Measurements from ENCODE around the gene PCDHGA8.
A peak's percentile ranks its signal among the peaks of the same experiment; 100 is the strongest.
"Not testable (repeated sequence)": the region's sequence is repeated elsewhere in the genome, so short reads cannot be mapped to it uniquely, and the experiment has no call there.

Gene PCDHGA8

GRCh38 chr5:141382469-141383294 is 9.8 kb upstream of the PCDHGA8 start, which contains the start of gene PCDHGA7:
Gene PCDHGA7, plus strand, starts transcription at chr5:141382742. Its CDS starts 158 bp downstream, at chr5:141382900.
- no peaks in the 10 kb centered on the region for H3K4me1 Mint-ChIP-seq
- no peak within 1 kb of the TSS for H3K4me3 Mint-ChIP-seq
- peaks cover 71% of the 10 kb centered on the region for H3K9me3 Mint-ChIP-seq
- H3K27ac Mint-ChIP-seq, result no peak within 1 kb of the TSS
- H3K36me3 Mint-ChIP-seq (ENCODE audit: low read depth), result peaks cover 7% of the 10 kb centered on the region
- no peak for TF ChIP-seq CTCF (IDR thresholded peaks at IDR 0.05; ENCODE audit: unreplicated experiment in 3 of 3)
- no peaks in the 10 kb centered on the region for H3K27me3 Mint-ChIP-seq (ENCODE audit: low read depth)

DNA sequence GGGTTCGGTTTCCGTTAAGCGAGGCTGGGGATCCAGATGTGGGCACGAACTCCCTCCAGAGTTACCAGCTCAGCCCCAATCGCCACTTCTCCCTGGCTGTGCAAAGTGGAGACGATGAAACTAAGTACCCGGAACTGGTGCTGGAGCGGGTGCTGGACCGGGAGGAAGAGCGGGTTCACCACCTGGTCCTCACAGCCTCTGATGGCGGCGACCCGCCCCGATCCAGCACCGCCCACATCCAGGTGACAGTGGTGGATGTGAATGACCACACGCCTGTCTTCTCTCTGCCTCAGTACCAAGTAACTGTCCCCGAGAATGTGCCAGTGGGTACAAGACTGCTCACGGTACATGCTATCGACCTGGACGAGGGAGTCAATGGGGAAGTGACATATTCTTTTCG is 9.1 kb upstream of the PCDHGA8 start:
- TF ChIP-seq CTCF (IDR thresholded peaks at IDR 0.05; ENCODE audit: unreplicated experiment in 3 of 3), result no peak
- Mint-ChIP-seq H3K27me3 (ENCODE audit: low read depth) (no peaks in the 10 kb centered on the region), H3K4me3 (no peak overlapping the region), H3K4me1 (no peaks in the 10 kb centered on the region), H3K9me3 (peaks cover 73% of the 10 kb centered on the region), H3K36me3 (ENCODE audit: low read depth) (peaks cover 9% of the 10 kb centered on the region), H3K27ac (no peak overlapping the region)

DNA sequence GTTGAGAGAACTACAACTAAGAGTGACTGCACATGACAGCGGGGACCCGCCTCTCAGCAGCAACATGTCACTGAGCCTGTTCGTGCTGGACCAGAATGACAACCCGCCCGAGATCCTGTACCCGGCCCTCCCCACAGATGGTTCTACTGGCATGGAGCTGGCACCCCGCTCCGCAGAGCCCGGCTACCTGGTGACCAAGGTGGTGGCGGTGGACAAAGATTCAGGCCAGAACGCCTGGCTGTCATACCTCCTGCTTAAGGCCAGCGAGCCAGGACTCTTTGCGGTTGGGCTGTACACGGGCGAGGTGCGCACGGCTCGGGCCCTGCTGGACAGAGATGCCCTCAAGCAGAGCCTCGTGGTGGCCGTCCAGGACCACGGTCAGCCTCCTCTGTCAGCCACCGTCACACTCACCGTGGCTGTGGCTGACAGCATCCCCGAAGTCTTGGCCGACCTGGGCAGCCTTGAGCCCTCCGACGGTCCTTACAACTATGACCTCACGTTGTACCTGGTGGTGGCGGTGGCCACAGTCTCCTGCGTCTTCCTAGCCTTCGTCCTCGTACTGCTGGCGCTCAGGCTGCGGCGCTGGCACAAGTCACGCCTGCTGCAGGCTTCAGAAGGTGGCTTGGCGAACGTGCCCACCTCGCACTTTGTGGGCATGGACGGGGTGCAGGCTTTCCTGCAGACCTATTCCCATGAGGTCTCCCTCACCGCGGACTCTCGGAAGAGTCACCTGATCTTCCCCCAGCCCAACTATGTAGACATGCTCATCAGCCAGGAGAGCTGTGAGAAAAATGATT is 7.8 kb upstream of the PCDHGA8 start:
- Mint-ChIP-seq H3K9me3 (peaks cover 74% of the 10 kb centered on the region), H3K4me1 (no peaks in the 10 kb centered on the region), H3K27ac (no peak overlapping the region), H3K27me3 (ENCODE audit: low read depth) (no peaks in the 10 kb centered on the region), H3K4me3 (no peak overlapping the region), H3K36me3 (ENCODE audit: low read depth) (peaks cover 18% of the 10 kb centered on the region)
- TF ChIP-seq CTCF (IDR thresholded peaks at IDR 0.05; ENCODE audit: unreplicated experiment in 3 of 3), result no peak

DNA sequence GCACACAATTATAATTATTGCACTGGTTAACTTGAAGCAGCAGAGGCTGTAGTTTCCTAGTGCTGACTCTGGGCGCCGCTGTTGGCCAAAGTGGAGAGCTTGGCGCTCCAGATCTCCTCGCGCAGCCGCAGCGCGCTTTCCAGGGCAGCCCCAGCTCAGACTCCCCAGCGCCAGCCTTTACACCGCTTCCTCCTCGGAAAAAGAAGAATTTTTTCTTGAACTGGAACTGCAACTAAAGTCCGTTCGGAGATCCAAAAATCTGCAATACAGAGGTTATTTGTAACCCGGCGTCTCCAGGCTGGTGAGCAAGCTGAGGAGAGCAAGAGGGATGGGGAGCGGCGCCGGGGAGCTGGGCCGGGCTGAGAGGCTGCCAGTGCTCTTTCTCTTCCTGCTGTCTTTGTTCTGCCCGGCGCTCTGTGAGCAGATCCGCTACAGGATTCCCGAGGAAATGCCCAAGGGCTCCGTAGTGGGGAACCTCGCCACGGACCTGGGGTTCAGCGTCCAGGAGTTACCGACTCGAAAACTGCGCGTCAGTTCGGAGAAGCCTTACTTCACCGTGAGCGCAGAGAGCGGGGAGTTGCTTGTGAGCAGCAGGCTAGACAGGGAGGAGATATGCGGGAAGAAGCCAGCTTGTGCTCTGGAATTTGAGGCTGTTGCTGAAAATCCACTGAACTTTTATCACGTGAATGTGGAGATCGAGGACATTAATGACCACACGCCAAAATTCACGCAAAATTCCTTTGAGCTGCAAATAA is 4.7 kb upstream of the PCDHGA8 start, which contains the start of gene PCDHGB4:
Gene PCDHGB4, plus strand, starts transcription at position 142 of the 755 bp plus-strand sequence. Its CDS starts 187 bp downstream, at position 329.
- H3K27me3 Mint-ChIP-seq (ENCODE audit: low read depth); H3K4me1 Mint-ChIP-seq: not testable (repeated sequence)
- Mint-ChIP-seq H3K27ac (peak within 1 kb of the TSS in 1 of 3 experiments; percentile 58), H3K36me3 (ENCODE audit: low read depth) (peaks cover 38% of the 10 kb centered on the region), H3K9me3 (peaks cover 74% of the 10 kb centered on the region), H3K4me3 (peak within 1 kb of the TSS; percentile 65 to 82 (median 78))
- TF ChIP-seq CTCF (IDR thresholded peaks at IDR 0.05; ENCODE audit: unreplicated experiment in 3 of 3), result peak; percentile 10 to 41 (median 25)

GRCh38 chr5:141388661-141389060 is 3.8 kb upstream of the PCDHGA8 start:
- Mint-ChIP-seq H3K4me3 (peak overlapping the region in 1 of 3 experiments; percentile 1), H3K27me3 (ENCODE audit: low read depth) (no peaks in the 10 kb centered on the region), H3K27ac (no peak overlapping the region), H3K36me3 (ENCODE audit: low read depth) (peaks cover 41% of the 10 kb centered on the region), H3K4me1 (no peaks in the 10 kb centered on the region), H3K9me3 (peaks cover 76% of the 10 kb centered on the region)
- TF ChIP-seq CTCF (IDR thresholded peaks at IDR 0.05; ENCODE audit: unreplicated experiment in 3 of 3), result no peak

All from nephron (organoid).